ENCODE results near the gene SSU72.
"Not testable (repeated sequence)": the region's sequence is repeated elsewhere in the genome, so short reads cannot be mapped to it uniquely, and the experiment has no call there.

SSU72 gene

GRCh38 chr1:1533894-1534291 lies 40.8 kb downstream of the SSU72 start:
- not testable (repeated sequence) for H3K27ac ChIP-seq; DNase-seq (ENCODE audit: low read depth, low spot score)

- DNase-seq (ENCODE audit: low read depth, low spot score): not testable (repeated sequence)
Measured at GRCh38 chr1:1533176-1533893, 41.3 kb downstream of the SSU72 start.

GRCh38 chr1:1531947-1532346 lies 42.7 kb downstream of the SSU72 start:
- no peak overlapping the region for H3K27ac ChIP-seq
- no peak for DNase-seq (ENCODE audit: low read depth, low spot score)

More at GRCh38 chr1:1533176-1533893, 41.3 kb downstream of the SSU72 start:
- H3K27ac ChIP-seq: not testable (repeated sequence)

GRCh38 chr1:1529936-1530335 lies 44.7 kb downstream of the SSU72 start:
- H3K27ac ChIP-seq: no peak overlapping the region
- no peak for DNase-seq (ENCODE audit: low read depth, low spot score)

DNA sequence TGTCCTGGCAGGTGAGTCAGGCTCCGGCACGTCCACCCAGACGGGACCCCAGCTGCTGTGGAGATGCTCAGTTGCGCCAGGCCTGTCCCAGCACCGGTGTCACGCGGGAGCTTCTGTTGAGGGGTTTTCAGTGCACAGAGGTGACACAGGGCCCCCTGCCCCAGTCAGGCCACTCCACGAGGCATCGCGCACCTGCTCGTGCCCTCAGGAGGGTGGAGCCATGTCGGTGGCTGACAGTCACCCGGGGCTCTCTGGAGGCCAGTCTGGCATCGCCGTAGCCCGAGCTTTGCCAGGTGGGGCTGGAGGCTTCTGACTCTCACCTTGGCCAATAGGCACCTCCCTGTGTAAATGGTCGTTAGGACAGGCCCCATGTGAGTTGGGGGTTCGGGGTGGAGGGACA lies 45.3 kb downstream of the SSU72 start:
- H3K27ac ChIP-seq: no peak overlapping the region
- DNase-seq (ENCODE audit: low read depth, low spot score): no peak

- no peak for DNase-seq (ENCODE audit: low read depth, low spot score)
- H3K27ac ChIP-seq: no peak overlapping the region
Measured at GRCh38 chr1:1528301-1529267, 46.1 kb downstream of the SSU72 start.

DNA sequence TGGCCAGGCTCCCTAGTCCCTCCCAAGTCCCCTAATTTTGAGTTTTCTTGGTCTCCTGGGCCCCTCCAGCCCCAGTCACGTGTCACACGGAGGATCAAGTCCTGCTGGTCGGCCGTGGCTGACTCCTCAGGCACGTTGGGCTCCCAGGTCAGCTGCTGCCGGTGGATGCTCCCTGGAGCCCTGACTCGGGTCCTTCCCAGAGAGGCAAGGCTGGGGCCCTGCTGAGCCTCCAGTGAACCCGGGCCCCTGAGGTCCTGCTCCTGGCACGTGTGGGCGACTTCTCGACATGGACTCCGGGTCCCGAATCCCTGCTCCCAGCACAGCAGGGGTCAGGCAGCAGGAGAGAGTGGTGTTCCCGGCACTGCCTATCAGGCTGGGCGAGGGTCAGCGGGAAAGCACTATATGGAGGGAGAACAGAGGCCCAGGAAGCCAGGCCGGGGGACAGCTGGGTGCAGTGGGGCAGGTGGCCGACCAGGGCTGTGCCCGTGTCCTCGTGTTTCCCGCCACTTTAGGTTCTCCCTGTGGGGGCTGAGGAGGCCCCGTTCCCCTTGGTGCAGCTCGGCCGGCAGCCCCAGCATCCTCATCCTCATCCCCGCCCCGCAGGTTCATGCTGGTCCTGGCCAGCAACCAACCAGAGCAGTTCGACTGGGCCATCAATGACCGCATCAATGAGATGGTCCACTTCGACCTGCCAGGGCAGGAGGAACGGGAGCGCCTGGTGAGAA lies 47.4 kb downstream of the SSU72 start:
- H3K27ac ChIP-seq: no peak overlapping the region
- no peak for DNase-seq (ENCODE audit: low read depth, low spot score)

- not testable (repeated sequence) for H3K27ac ChIP-seq; DNase-seq (ENCODE audit: low read depth, low spot score)
Measured at GRCh38 chr1:1526476-1526875, 48.2 kb downstream of the SSU72 start.

- H3K27ac ChIP-seq: not testable (repeated sequence)
Measured at GRCh38 chr1:1524750-1525383, 49.8 kb downstream of the SSU72 start.

GRCh38 chr1:1523651-1524050 lies 51.0 kb downstream of the SSU72 start:
- not testable (repeated sequence) for DNase-seq (ENCODE audit: low read depth, low spot score); H3K27ac ChIP-seq

More at GRCh38 chr1:1524750-1525383, 49.8 kb downstream of the SSU72 start:
- not testable (repeated sequence) for DNase-seq (ENCODE audit: low read depth, low spot score)

DNA sequence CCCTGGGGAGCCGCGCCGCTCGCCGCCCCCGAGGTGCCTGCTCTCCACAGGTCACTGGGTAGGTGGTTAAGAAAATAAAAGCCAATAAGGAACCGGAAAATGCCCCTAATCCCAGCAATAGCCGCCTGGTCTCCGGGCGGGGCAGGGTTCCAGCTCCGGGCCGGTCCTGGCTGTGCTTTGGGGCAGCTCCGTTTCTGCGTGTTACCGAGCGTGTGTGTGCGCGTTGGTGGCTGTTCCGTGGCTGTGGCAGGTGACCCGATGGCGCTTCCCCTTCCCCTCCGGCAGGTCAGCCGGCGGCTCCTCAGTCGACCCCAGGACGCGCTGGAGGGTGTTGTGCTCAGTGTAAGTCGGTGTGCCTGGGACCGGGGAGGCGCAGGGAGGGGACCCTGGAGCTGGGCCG lies 51.4 kb downstream of the SSU72 start:
- H3K27ac ChIP-seq; DNase-seq (ENCODE audit: low read depth, low spot score): not testable (repeated sequence)

DNA sequence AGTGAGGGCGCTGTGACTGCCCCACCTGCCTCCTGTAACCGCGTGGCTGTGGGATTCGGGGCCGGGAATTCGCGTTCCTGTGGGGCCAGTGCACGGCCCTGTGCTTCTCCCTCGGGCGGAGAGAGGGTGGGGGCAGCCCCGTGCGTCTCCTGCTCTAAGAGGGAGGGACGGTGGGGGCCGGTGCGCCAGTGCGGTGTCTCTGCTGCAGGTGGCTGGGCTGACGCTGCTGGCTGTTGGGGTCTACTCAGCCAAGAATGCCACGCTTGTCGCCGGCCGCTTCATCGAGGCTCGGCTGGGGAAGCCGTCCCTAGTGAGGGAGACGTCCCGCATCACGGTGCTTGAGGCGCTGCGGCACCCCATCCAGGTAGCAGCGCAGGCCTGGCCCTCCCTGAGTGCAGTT lies 52.1 kb downstream of the SSU72 start:
- H3K27ac ChIP-seq; DNase-seq (ENCODE audit: low read depth, low spot score): not testable (repeated sequence)

- H3K27ac ChIP-seq: no peak overlapping the region
- no peak for DNase-seq (ENCODE audit: low read depth, low spot score)
Measured at GRCh38 chr1:1521331-1521730, 53.3 kb downstream of the SSU72 start.

DNA sequence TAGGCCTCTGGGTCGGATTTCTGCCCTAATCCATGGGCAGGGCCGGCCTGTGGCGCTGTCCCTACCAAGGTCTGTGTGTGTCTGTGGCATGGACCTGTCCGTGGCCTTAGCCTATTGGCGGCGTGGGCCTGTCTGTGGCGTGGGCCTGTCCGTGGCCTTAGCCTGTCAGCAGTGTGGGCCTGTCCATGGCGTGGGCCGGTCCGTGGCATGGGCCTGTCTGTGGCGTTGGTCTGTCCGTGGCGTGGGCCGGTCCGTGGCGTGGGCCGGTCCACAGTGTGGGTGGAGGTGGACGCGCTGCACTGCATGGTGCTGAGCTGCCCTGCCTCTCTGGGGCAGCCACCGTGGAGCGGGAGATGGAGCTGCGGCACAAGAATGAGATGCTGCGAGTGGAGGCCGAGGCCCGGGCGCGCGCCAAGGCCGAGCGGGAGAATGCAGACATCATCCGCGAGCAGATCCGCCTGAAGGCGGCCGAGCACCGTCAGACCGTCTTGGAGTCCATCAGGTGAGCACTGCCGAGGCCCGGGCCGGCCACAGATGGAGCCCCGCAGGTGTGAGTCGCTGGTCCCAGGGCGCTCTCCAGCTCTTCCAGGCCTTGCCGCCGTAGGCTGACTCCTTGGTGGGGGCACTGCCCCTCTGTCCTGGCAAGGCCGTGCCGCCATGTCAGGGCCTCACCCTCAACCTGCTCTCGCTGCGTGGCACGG lies 54.7 kb downstream of the SSU72 start:
- H3K27ac ChIP-seq: not testable (repeated sequence)

DNA sequence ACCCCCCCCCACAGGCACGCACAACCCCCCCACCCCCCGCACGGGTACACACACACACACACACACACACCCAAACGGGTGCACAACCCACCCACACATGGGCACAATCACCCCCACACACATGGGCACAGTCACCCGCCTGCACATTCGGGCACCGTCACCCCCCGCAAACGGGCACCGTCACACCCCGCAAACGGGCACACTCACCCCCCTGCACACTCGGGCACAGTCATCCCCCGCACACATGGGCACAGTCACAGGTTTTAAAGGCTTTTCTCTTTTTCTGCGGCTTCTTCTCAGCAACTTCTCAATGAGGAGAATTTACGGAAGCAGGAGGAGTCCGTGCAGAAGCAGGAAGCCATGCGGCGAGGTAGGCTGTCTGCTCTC lies 56.0 kb downstream of the SSU72 start:
- not testable (repeated sequence) for H3K27ac ChIP-seq; DNase-seq (ENCODE audit: low read depth, low spot score)

More for the DNA sequence above, 54.7 kb downstream of the SSU72 start:
- not testable (repeated sequence) for DNase-seq (ENCODE audit: low read depth, low spot score)

DNA sequence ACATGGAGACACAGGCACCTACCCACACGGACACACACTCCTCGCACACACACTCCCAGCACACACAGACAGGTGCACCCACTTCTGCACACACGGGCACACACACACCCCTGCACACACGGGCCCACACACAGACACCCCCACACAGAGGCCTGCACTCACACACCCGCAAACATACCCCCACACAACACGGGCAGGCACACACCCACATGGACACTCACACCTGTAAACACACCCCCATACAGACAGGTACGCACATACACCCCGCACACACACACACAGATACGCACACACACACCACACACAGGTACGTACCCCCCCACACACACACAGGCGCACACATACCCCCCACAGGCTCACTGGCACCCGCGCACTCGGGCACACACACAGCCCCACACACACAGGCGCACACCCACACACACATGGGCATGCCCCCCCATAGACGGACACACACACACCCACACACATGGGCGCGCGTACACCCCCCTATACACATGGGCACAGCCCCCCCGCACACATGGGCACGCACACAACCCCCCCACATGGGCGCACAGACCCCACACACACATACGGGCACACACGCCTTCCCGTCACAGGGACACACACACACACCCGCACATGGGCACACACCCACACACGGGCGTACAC lies 56.6 kb downstream of the SSU72 start:
- no peak for DNase-seq (ENCODE audit: low read depth, low spot score)

DNA sequence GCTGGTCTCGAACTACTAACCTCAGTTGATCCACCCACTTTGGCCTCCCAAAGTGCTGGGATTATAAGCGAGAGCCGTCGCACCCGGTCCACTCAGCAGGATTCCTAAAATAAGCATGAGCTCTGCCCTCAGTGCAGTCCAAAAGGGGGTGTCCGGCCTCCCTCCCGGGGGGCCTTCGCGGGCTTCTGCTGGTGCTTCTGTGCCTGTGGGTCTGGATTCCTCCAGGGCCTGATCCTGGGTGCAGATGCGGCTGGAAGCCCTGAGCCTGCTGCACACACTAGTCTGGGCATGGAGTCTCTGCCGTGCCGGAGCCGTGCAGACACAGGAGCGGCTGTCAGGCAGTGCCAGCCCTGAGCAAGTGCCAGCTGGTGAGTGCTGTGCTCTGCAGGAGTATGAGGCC lies 57.7 kb downstream of the SSU72 start:
- DNase-seq (ENCODE audit: low read depth, low spot score); H3K27ac ChIP-seq: not testable (repeated sequence)

More for the DNA sequence above, 56.6 kb downstream of the SSU72 start:
- H3K27ac ChIP-seq: no peak overlapping the region

DNA sequence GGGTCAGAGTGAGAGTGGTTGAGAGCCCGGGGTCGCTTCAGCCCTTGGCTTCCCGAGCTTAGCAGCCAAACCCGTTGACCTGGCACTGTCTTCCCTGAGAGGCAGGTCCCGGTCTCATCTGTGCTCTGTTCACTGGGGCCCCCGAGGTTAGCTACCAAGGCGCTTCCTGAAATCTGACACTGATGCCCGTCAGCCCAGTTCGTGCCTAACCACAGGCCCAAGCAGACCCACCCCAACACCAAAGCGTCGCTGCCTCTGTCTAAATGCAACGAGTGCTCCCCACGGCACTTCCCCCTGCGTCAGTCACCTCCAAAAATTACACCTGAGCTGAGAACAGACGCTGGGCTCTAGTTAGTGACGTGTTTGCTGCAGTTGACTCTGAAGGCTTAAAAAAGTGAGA lies 60.3 kb downstream of the SSU72 start:
- DNase-seq (ENCODE audit: low read depth, low spot score); H3K27ac ChIP-seq: not testable (repeated sequence)

GRCh38 chr1:1513675-1514074 lies 61.0 kb downstream of the SSU72 start:
- not testable (repeated sequence) for DNase-seq (ENCODE audit: low read depth, low spot score); H3K27ac ChIP-seq

Data from epithelial cell of prostate (primary cell).